Astrocyte (in vitro differentiated cells and primary cell): ENCODE results near the gene OGT. TPM values are rescaled to one million over a fixed set of nuclear protein-coding genes. Genes with fewer than 3 reads are reported as not detected.
"Not testable (repeated sequence)": the region's sequence is repeated elsewhere in the genome, so short reads cannot be mapped to it uniquely, and the experiment has no call there.

Source experiments
- DNase-seq: peaks from one replicate; pipeline ENCODE4 v3.0.0-alpha.2; 2010; ENCODE audit warnings: low read depth
- FAIRE-seq: peaks from 2 replicates; lab custom pipeline; 2011; peaks lifted over from hg19 to GRCh38; lab: Jason Lieb, UNC
- H2AFZ ChIP-seq: 2 replicates; pipeline ENCODE4 v1.6.0; 2012; ENCODE audit warnings: low read depth, low read length, inconsistent platforms
- H3K27ac ChIP-seq: 2 replicates; pipeline ENCODE4 v1.5.1; 2011; ENCODE audit warnings: low read depth, low read length, inconsistent platforms
- H3K27me3 ChIP-seq: 2 replicates; pipeline ENCODE4 v1.6.0; 2011; ENCODE audit warnings: low read length, inconsistent platforms; ENCODE audit not compliant: insufficient read depth
- H3K36me3 ChIP-seq: 2 replicates; pipeline ENCODE4 v1.5.1; 2011; ENCODE audit warnings: low read length, inconsistent platforms; ENCODE audit not compliant: insufficient read depth
- H3K4me1 ChIP-seq: 2 replicates; pipeline ENCODE4 v1.5.1; 2011; ENCODE audit warnings: low read length, inconsistent platforms; ENCODE audit not compliant: insufficient read depth
- H3K4me2 ChIP-seq: 2 replicates; pipeline ENCODE4 v1.6.0; 2012; ENCODE audit warnings: low read length, inconsistent platforms
- H3K4me3 ChIP-seq: 2 replicates; pipeline ENCODE4 v1.5.1; 2011; ENCODE audit warnings: low read depth, mild to moderate bottlenecking, low read length, inconsistent platforms; ENCODE audit not compliant: insufficient read depth
- H3K79me2 ChIP-seq: 2 replicates; pipeline ENCODE4 v1.6.0; 2012; ENCODE audit warnings: mild to moderate bottlenecking, low read length, inconsistent platforms; ENCODE audit not compliant: insufficient read depth
- H3K9ac ChIP-seq: 2 replicates; pipeline ENCODE4 v1.6.0; 2012; ENCODE audit warnings: mild to moderate bottlenecking, low read length, inconsistent platforms
- H3K9me3 ChIP-seq: 2 replicates; pipeline ENCODE4 v1.5.1; 2012; ENCODE audit warnings: low read depth, mild to moderate bottlenecking, low read length, inconsistent platforms; ENCODE audit not compliant: insufficient read depth
- H4K20me1 ChIP-seq: 2 replicates; pipeline ENCODE4 v1.6.0; 2012; ENCODE audit warnings: low read length, inconsistent platforms; ENCODE audit not compliant: insufficient read depth
- H3K27ac Mint-ChIP-seq: one replicate; pipeline ENCODE4 v1.8.0; 2021; ENCODE audit warnings: mild to moderate bottlenecking, mixed read lengths; ENCODE audit not compliant: unreplicated experiment
- H3K27me3 Mint-ChIP-seq: one replicate; pipeline ENCODE4 v1.8.0; 2021; ENCODE audit warnings: low read depth, mixed read lengths; ENCODE audit not compliant: unreplicated experiment
- H3K36me3 Mint-ChIP-seq: one replicate; pipeline ENCODE4 v1.8.0; 2021; ENCODE audit warnings: low read depth, mixed read lengths; ENCODE audit not compliant: unreplicated experiment
- H3K4me1 Mint-ChIP-seq: one replicate; pipeline ENCODE4 v1.8.0; 2021; ENCODE audit warnings: low read depth, mixed read lengths; ENCODE audit not compliant: unreplicated experiment
- H3K4me3 Mint-ChIP-seq: one replicate; pipeline ENCODE4 v1.8.0; 2021; ENCODE audit warnings: mild to moderate bottlenecking, moderate library complexity, mixed read lengths; ENCODE audit not compliant: unreplicated experiment
- H3K9me3 Mint-ChIP-seq: one replicate; pipeline ENCODE4 v1.8.0; 2021; ENCODE audit warnings: mild to moderate bottlenecking, mixed read lengths; ENCODE audit not compliant: unreplicated experiment
- CTCF ChIP-seq: IDR thresholded peaks from 2 replicates; pipeline ENCODE4 v1.5.1; 2011; ENCODE audit warnings: low read depth, mild to moderate bottlenecking, inconsistent platforms, low read length, moderate library complexity; ENCODE audit not compliant: insufficient read depth
- EZH2 ChIP-seq: IDR thresholded peaks from 2 replicates; pipeline ENCODE4 v1.6.1; 2012; ENCODE audit warnings: mild to moderate bottlenecking, low read length, inconsistent platforms; ENCODE audit not compliant: insufficient read depth
- total RNA-seq: library from RNA; stranded (reverse); gene quantifications from 2 replicates; pipeline ENCODE4 v1.2.1, GENCODE V29; 2021

OGT gene
- total RNA-seq, 1 donor from 2014 or later: 139 TPM

DNA sequence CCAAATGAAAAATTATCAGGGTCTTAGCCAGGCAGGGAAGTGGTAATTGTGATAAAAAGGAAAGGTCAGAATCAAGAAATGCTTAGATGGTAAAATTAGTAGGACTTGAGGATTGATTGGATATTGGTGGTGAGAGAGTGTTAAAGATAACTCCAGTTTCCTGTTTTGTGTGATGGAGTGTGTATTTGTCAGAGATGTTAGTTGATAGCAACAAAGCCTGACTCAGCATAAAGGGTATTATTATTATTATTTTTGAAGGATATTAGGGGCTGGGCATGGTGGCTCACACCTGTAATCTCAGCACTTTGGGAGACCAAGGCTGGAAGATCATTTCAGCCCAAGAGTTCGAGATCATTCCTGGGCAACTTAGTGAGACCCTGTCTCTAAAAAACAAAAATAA, 23.6 kb upstream of the OGT start:
- no peak for DNase-seq
- no peaks in the 10 kb centered on the region for H3K4me1 Mint-ChIP-seq
- Histone ChIP-seq H3K9me3 (no peaks in the 10 kb centered on the region), H3K79me2 (no peaks in the 10 kb centered on the region), H3K36me3 (no peaks in the 10 kb centered on the region), H2AFZ (no peak overlapping the region), H3K4me3 (no peak overlapping the region), H3K27ac (no peak overlapping the region), H3K27me3 (no peaks in the 10 kb centered on the region), H3K4me1 (no peaks in the 10 kb centered on the region), H3K4me2 (no peak overlapping the region), H4K20me1 (no peaks in the 10 kb centered on the region), H3K9ac (no peak overlapping the region)
- H3K36me3 Mint-ChIP-seq: no peaks in the 10 kb centered on the region
- no peak overlapping the region for H3K27ac Mint-ChIP-seq
- FAIRE-seq: no peak
- H3K9me3 Mint-ChIP-seq: peaks cover 7% of the 10 kb centered on the region
- H3K4me3 Mint-ChIP-seq: no peak overlapping the region
- TF ChIP-seq EZH2 (no peak), CTCF (no peak)
- H3K27me3 Mint-ChIP-seq: peaks cover 3% of the 10 kb centered on the region

DNA sequence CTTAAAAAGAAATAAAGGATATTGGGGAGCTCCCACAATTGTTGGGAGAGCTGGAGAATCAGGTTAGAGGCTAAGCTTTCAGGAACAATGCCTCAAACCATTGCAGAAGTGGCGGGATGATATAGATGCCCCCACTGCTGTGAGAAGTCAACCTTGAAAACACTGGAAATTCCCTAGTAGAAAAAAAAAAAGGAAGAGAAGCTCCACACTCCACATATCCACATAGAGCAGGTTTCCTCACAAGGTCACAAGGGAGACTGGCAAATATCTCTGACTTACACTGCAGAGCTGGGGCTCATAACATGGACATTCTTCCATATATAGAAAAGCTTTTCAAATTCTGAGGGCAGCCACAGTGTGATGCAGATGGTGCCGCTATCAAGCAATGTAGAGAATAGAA, 22.7 kb upstream of the OGT start:
- no peak overlapping the region for H3K27ac ChIP-seq
- no peaks in the 10 kb centered on the region for H3K36me3 ChIP-seq
- H3K4me2 ChIP-seq: no peak overlapping the region
- H3K36me3 Mint-ChIP-seq: no peaks in the 10 kb centered on the region
- H2AFZ ChIP-seq: no peak overlapping the region
- no peak overlapping the region for H3K4me3 Mint-ChIP-seq
- H3K9ac ChIP-seq: no peak overlapping the region
- H4K20me1 ChIP-seq: no peaks in the 10 kb centered on the region
- H3K27me3 ChIP-seq: no peaks in the 10 kb centered on the region
- H3K4me1 ChIP-seq: no peaks in the 10 kb centered on the region
- H3K4me1 Mint-ChIP-seq: peaks cover 2% of the 10 kb centered on the region
- no peak overlapping the region for H3K4me3 ChIP-seq
- peaks cover 7% of the 10 kb centered on the region for H3K9me3 Mint-ChIP-seq
- H3K79me2 ChIP-seq: no peaks in the 10 kb centered on the region
- peaks cover 3% of the 10 kb centered on the region for H3K27me3 Mint-ChIP-seq
- H3K9me3 ChIP-seq: no peaks in the 10 kb centered on the region
- DNase-seq (no peak), FAIRE-seq (no peak)
- no peak overlapping the region for H3K27ac Mint-ChIP-seq
- TF ChIP-seq CTCF (no peak), EZH2 (no peak)

DNA sequence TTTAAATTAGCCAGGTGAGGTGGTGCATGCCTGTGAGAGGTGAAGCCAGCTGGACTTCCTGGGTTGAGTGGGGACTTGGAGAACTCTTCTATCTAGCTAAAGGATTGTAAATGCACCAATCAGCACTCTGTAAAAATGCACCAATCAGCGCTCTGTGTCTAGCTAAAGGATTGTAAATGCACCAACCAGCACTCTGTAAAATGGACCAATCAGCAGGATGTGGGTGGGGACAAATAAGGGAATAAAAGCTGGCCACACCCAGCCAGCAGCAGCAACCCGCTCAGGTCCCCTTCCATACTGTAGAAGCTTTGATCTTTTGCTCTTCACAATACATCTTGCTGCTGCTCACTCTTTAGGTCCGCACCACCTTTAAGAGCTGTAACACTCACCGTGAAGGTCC, 19.2 kb upstream of the OGT start:
- H3K27me3 Mint-ChIP-seq, H3K4me3 ChIP-seq, FAIRE-seq, H3K4me2 ChIP-seq, H3K4me3 Mint-ChIP-seq, H3K27ac Mint-ChIP-seq, H3K27ac ChIP-seq, H3K36me3 Mint-ChIP-seq, H3K4me1 ChIP-seq, DNase-seq, H3K27me3 ChIP-seq, H3K9me3 Mint-ChIP-seq, H3K9me3 ChIP-seq, H3K79me2 ChIP-seq, H4K20me1 ChIP-seq, H3K9ac ChIP-seq, H3K36me3 ChIP-seq, H3K4me1 Mint-ChIP-seq, H2AFZ ChIP-seq: not testable (repeated sequence)
